Superior temporal gyrus (tissue), 1 donor: Measurements from ENCODE around the gene RSPO1.
"Not testable (repeated sequence)": the region's sequence is repeated elsewhere in the genome, so short reads cannot be mapped to it uniquely, and the experiment has no call there.

Experiments used
- DNase-seq: peaks from one replicate; pipeline ENCODE4 v3.0.0-alpha.2; 2016; ENCODE audit errors: extremely low spot score

RSPO1 gene

GRCh38 chr1:37634244-37634991, at the start of gene RSPO1:
Gene RSPO1, minus strand, starts transcription at chr1:37634892. Its CDS starts 5,231 bp downstream, at chr1:37629661.
- DNase-seq: no peak

- not testable (repeated sequence) for DNase-seq
Observed at GRCh38 chr1:37684182-37684581, 49.5 kb upstream of the RSPO1 start.

GRCh38 chr1:37682334-37682987, 47.8 kb upstream of the RSPO1 start:
- DNase-seq: peak; percentile 93

- no peak for DNase-seq
Observed at GRCh38 chr1:37680933-37681332, 46.2 kb upstream of the RSPO1 start.

GRCh38 chr1:37677808-37678207, 43.1 kb upstream of the RSPO1 start:
- no peak for DNase-seq

- no peak for DNase-seq
Observed at GRCh38 chr1:37677143-37677439, 42.4 kb upstream of the RSPO1 start.

- peak; percentile 22 for DNase-seq
Observed at GRCh38 chr1:37676281-37677142, 41.8 kb upstream of the RSPO1 start.

- DNase-seq: no peak
Observed at GRCh38 chr1:37673920-37674319, 39.2 kb upstream of the RSPO1 start.

GRCh38 chr1:37672136-37672870, 37.6 kb upstream of the RSPO1 start:
- DNase-seq: no peak

GRCh38 chr1:37671261-37671660, 36.6 kb upstream of the RSPO1 start:
- no peak for DNase-seq

GRCh38 chr1:37670133-37670532, 35.4 kb upstream of the RSPO1 start:
- no peak for DNase-seq

- DNase-seq: no peak
Observed at GRCh38 chr1:37667023-37667671, 32.5 kb upstream of the RSPO1 start.

- no peak for DNase-seq
Observed at GRCh38 chr1:37666241-37666867, 31.7 kb upstream of the RSPO1 start.

GRCh38 chr1:37663426-37664000, 28.8 kb upstream of the RSPO1 start:
- DNase-seq: no peak

GRCh38 chr1:37662031-37662755, 27.5 kb upstream of the RSPO1 start:
- no peak for DNase-seq

GRCh38 chr1:37661401-37661800, 26.7 kb upstream of the RSPO1 start:
- DNase-seq: no peak

GRCh38 chr1:37660664-37661063, 26.0 kb upstream of the RSPO1 start:
- DNase-seq: no peak

GRCh38 chr1:37658486-37658885, 23.8 kb upstream of the RSPO1 start:
- DNase-seq: no peak

GRCh38 chr1:37657620-37658412, 23.1 kb upstream of the RSPO1 start:
- DNase-seq: no peak
